NCI-H82 treated with DMSO at 0.1 percent for 48 hours (cell line): ENCODE results near the gene LRG1.
"Not testable (repeated sequence)": the region's sequence is repeated elsewhere in the genome, so short reads cannot be mapped to it uniquely, and the experiment has no call there.

Experiments used
- DNase-seq: peaks from one replicate; lab custom pipeline; 2025; ENCODE audit not compliant: unreplicated experiment; lab: John Stamatoyannopoulos, UW

LRG1 gene

GRCh38 chr19:4576016-4576933 is 36.4 kb upstream of the LRG1 start:
- no peak for DNase-seq

DNA sequence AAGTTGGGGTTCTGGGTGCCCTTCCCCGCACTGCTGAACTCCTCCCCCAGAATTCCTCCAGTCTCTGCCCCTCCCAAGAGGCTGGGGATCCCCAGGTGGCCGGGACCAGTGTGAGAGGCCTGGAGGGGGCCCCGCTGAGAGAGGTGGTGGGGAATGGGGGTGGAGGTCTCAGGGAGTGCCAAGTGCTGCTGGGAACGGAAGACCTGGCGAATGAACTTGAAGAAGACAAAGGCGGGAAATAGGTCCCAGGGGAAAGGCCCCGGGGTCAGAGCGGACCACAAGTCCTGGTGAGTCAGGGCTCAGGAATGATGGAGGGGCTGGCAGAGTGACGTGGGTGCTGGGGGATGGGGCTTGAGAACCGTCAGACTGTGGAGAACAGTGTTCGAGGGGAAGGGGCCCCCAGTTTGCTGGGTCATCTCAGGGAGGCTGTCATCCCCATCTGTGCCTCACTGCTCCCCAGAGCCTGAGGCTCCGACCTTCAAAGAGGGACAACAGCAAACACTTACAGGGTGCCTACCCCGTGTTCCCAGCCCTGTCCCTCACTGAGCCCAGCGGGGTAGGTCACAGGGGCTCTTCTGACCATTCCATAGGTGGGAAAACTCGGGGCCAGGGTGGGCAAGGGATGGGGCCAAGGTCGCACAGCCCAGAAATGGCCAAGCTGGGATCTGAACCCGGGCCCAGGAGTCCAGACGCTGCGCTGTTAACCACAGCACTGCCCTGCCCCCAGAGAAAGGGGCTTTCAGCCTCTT is 35.6 kb upstream of the LRG1 start:
- no peak for DNase-seq

DNA sequence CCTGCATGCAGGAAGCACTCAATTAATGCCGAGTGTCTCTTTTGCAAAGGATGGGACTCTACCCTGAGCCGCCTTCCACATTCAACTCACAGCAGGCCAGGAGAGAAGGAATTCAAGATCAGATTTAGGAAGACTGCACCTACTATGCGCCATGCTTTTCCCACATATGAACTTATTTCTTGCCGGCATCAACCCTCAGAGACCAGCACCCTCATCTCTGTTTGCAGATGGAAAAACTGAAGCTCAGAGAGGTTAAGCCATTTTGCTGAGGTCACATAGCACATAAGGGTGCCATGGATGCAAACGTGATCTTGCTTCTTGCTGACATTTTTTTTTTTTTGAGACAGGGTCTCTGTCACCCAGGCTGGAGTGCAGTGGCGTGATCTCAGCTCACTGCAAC is 33.8 kb upstream of the LRG1 start:
- no peak for DNase-seq

GRCh38 chr19:4571305-4571917 is 31.6 kb upstream of the LRG1 start:
- no peak for DNase-seq

DNA sequence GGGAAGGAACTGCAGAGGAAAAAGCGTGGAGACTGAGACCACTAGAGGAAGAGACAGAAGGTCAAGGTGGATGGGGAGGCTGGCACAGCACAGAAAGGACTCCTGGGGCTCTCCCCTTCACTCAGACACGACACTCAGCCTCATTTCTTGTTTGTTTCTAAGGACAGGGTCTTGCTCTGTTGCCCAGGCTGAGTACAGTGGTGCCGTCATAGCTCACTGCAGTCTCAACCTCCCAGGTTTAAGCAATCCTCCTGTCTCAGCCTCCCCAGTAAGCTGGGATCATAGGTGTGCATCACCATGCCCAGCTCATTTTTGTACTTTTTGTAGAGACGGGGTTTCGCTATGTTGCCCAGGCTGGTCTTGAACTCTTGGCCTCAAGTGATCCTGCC is 31.1 kb upstream of the LRG1 start:
- no peak for DNase-seq

DNA sequence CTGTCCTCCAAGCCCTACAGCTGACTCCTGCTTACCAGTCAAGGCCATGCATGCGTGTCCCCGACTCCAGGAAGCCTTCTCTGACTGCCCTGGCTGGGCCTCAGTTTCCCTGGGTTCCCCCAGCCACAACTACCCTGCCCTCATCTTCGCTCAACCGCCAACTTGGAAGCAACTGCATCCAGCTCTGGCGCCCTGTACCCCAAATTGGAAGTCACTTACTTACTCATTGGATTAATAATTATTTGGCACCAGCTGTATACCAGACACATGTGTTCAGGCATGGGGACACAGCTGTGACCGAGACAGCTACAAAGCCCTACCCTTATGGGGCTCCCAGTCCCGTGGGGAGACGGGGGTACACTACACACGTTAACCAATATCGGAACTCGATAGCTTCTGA is 30.6 kb upstream of the LRG1 start:
- no peak for DNase-seq

- no peak for DNase-seq
Observed at GRCh38 chr19:4568886-4569285, 29.1 kb upstream of the LRG1 start.

DNA sequence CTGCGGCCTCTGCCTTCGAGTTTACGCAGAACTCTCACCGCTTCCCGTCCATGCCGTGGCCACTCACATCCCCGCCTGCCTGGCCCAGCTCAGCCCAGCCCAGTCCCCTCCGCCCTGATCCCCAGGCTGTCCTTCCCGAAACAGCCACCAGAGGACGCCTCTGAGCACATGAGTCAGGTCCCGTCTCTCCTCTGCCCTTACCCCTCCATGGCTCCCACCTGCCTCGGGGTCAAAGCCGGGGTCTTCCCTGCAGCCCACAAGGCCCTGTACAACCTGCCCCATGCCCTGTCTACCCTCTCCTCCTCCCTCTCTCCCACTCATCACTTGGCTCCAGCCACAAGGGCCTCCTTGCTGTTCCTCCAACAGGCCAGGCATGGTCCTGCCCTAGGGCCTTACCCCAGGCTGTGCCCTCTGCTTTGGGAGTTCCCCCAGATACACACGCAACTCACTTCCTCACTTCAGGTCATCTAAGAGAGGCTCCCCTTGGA is 27.8 kb upstream of the LRG1 start:
- DNase-seq, result peak; percentile 16

GRCh38 chr19:4566402-4567051 is 26.7 kb upstream of the LRG1 start:
- DNase-seq, result no peak

- DNase-seq, result not testable (repeated sequence)
Observed at GRCh38 chr19:4563562-4563961, 23.7 kb upstream of the LRG1 start.

GRCh38 chr19:4562085-4562484 is 22.2 kb upstream of the LRG1 start:
- not testable (repeated sequence) for DNase-seq

GRCh38 chr19:4559569-4559968 is 19.7 kb upstream of the LRG1 start, which contains the start of gene SEMA6B:
TSS of gene SEMA6B (minus strand) at chr19:4559684. CDS start at chr19:4558457, 1,227 bp downstream.
- no peak for DNase-seq

- DNase-seq, result no peak
Observed at GRCh38 chr19:4557971-4558941, 18.4 kb upstream of the LRG1 start.

- no peak for DNase-seq
Observed at GRCh38 chr19:4557144-4557970, 17.5 kb upstream of the LRG1 start.

- DNase-seq, result peak; percentile 29
Observed at GRCh38 chr19:4556597-4557127, 16.8 kb upstream of the LRG1 start.

- no peak for DNase-seq
Observed at GRCh38 chr19:4555657-4556561, 16.1 kb upstream of the LRG1 start.

DNA sequence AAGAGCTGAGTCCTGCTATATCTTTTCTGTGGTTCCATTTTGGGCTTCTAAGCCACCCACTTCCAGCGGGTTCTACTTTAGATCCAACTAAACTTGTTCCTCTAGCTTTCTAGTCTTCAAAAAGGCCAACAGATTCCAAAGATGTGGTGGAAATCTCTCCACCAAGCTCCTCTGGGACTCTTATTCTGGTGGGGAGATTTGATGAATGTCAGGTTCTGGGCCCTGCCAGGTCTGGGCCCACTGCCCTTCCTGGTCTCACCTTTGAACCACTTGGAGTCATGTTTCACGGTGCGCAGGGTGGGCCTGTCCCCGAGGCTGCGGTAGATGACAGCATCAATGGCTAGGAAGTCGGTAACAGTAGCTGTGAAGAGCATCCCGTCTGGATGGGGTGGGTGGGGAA is 14.9 kb upstream of the LRG1 start:
- no peak for DNase-seq

- DNase-seq, result no peak
Observed at GRCh38 chr19:4553775-4554174, 13.9 kb upstream of the LRG1 start.
